Epidermal melanocyte (primary cell): ENCODE results near the gene NEUROD2.

Experiments used
- DNase-seq: peaks from one replicate; pipeline ENCODE4 v3.0.0; 2011; ENCODE audit warnings: low spot score; ENCODE audit not compliant: insufficient read length

Gene NEUROD2

DNA sequence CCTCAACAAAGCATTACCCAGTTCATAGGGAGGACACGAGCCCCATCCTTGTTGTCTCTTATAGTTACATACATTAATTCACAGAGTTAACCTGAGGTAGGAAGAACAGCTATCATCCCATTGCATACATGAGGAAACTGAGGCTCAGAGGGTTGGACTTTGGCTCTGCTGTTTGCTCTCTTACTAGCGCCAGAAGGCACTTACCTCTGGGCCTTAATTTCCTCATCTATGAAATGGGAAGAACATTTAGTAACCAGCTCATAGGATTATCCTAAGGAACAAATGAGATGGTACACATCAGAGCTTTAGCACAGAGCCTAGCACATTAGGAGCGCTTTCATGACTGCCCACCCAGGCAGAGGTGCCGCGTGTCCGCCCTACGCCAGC, 27.6 kb downstream of the NEUROD2 start:
- no peak for DNase-seq

DNA sequence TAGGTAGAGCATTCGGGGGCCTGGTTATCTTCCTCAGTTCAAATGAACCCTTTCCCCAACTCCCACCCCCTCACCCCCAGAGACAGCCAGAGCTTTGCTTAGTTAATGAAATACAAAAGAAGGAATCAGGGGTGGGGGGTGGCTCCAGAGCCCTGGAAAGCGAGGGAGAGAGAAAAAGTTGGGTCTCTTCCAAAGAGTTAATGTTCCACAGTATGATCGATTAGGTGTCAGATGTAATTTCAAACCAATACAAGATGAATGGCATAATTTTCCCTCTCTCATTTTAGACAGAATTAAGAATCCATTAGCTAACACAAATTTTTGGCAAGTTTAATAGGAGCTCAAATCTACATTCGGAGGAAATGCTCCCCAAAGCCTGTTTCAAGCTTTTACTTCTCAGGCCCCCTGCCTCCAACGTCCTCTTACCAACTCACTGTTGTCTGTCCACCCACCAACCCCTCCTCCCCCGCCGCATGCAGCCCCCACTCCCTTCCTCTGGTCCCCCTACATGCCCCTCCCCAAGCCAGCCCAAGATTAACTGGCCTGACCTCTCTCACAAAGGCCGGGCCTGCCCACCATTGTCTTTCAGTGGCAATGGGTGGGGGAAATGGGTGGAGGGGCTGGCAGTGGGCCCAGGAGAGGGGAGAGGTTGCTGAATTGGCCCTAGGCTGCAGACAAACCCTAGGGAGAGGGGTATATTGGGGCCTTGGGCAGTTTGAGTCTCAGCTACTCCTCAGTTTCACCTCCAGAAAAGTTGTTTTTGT, 28.2 kb downstream of the NEUROD2 start:
- no peak for DNase-seq

DNA sequence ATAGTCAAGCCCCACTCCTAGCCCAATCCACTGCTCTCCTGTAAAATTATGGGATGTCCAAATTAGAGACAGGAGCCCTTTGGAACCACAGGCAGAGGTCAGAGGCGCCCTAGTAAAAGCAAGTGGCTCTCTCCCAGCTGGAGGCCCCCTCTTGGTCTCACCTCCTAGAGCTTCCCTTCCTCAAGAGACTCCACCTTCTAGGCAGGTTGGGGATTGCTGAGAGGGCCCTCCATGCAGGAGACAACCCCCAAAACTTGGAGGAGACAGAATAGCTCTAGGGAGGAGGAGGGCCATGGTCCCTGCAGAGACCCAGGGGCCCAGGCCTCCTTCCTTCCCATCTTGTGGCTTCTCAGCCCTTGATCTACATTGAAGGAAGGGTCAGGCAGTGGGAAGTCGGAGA, 29.4 kb downstream of the NEUROD2 start:
- DNase-seq = no peak

DNA sequence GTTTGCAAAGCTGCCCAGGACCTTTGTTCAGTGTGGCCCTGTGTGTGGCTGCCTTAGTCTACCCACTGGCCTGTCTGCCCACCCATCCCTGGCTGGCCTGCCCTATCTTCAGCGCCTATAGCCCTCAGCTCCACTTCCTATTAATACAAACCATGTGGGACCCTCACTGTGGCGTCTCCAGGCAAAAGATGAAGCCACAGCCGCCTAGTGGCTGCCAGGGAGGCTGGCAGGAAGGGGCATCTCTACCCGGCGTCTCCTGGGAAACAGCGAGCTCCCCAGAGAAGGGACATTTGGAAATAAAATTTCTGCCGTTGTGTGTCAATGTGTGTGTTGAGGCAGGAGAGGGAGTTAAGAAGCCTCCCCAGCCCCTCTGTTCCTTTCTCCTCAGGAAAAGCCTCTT, 31.5 kb downstream of the NEUROD2 start:
- no peak for DNase-seq

DNA sequence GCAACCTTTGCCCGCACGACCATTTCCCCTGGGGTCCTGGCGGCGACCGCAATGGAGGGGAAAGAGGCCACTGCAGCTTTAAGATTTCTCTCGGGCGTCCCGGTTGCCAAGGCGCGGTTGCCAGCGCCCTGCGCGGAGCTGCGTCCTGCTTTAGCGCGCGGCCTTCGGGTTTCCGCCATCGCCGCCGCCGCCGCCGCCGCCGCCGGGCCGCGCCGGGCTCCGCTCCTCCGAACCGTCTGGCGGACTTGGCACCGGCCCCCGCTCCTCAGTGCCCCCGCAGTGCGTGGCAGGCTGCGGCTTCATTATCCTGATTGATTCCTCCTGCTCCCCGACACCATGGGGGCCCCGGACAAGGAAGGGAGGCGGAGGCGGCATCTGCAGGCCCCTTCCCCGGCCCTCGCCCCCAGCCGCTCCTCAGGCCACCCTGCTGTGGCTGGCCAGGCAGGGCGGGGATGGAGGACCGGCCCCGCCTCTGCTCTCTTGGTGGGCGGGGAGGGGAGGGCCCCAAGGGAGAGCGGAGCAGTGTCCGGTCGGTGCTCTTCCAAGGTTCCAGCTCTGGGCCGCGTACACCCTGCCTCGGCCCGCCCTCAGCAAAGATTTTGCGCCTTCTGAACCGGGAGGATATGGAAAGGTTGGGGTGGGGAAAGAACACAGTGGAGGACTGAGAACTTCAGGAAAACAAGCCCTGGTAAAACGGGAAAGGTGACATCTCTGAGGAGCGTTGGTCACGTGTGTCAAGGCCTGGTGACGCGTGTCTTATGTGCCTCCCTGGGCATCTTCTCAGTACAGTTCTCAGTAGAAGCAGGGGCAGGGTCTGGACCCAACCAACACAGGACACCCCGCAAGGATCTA, 34.0 kb downstream of the NEUROD2 start:
- peak; percentile 88 for DNase-seq

DNA sequence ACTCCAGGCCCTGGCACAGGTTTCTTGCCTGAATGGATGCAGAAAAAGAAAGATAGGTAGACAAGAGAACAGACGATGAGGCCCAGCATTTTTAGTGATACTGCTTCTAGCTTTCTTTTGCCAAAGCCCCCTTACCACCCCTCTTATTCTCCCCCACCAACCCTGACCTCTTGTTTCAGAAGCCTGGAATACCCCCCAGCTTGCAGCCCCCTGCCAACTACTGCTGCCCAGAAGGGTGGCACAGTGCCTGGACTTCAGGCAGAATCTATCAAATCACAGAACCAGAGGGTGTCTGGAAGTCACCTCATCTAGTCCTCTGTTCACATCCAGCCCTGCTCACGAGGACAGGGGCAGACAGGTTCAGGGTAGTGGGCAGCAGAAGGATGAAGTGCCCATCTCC, 35.6 kb downstream of the NEUROD2 start:
- DNase-seq = no peak

DNA sequence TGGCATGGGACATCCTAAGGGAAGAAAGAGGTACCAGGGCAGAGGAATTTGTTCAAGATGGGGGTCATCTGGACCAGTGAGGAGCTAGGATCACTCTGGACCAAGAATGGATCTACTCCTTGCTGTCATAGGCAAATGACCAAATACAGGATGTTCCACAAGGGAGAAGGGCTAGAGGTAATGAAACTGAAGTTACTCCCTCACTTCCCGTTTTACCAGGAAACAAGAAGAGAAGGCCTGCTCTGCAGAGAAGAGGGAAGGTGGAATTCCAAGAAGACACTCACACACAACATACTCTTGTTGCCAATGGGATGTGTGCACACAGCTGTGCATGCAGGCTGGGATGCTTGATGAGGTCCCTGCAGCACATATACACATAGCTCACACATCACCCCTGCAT, 38.6 kb downstream of the NEUROD2 start:
- no peak for DNase-seq

DNA sequence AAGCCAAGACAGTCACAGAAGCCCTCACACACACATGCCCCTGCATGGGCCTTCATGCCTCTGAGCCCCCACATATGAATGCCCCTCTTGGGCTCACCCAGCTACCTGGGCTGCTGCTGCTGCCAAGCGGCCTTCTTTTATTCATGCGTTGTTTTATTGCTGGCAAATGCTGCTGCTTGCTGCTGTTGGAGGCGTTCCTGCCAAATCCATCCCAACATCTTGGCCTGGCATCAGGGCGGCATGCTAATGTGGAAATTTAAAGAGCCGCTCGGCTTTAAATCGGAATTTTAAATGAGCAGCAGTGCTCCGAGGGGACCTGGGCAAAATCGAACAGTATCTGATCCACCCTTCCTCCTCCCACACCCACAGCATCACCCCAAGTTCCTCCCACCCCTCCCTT, 39.0 kb downstream of the NEUROD2 start:
- no peak for DNase-seq

DNA sequence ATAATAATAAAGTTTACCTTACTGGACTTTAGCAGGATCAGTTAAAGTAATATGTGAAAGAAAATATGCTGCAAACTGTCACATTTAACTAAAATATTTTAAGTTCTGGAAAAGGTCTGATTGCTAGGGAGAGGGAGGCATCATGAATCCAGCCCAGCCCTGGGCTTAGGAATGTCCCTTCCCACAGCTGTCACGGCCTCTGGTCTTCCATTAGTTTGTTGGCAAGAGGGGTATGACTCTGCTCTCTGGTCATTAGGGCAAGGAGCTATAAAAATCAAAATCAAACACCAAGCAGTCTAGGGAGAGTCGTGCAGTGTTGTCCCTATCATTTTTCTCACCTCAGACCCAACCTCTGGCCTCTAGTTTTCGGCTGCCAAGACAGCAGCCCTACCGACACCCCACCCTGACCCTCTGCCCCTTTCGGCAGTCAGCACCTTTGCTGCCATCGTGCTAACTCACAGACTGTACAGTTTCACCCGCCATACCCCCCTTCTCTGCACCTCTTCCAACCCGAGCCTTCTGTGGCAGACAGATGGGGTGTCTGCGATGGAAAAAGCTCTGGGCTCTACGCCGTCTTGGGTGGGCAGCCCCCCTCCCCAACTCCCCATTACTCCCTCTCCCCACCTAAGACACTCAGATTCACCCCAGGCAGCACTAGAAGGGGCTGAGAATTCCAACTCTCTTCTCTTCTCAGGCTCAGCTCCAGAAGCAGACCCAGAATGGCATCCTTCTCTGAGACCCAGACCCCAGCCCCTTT, 41.4 kb downstream of the NEUROD2 start:
- no peak for DNase-seq

DNA sequence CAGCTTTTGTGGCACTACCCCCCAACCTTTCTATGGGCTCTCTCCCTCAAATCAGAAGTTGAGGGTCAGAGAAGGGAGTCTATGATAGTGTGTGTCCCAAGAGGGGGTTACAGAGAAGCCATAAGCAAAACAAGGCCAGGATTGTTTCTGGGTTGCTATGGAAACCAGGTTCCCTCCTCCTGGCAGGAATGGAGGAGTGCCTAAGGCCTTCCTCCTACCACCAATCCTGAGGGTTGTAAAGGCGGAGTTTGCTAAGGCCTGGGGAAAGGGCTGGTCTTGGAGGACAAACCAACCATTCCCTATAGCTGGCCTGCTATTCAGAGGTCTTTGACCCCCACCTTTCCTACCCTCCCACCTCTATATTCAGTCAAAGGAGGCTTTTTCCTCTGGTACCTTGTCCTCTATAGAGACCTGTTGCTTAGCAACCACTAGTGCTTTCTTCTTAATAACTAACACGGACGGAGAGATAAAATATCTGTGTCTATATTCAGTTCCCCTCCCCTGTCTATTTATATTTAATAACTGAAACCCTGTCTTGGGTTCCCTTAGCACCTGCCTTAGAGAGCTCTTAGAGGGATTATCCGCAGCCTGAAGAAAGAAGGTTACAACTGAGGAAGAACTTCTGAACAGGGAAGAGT, 43.4 kb downstream of the NEUROD2 start:
- DNase-seq = no peak

DNA sequence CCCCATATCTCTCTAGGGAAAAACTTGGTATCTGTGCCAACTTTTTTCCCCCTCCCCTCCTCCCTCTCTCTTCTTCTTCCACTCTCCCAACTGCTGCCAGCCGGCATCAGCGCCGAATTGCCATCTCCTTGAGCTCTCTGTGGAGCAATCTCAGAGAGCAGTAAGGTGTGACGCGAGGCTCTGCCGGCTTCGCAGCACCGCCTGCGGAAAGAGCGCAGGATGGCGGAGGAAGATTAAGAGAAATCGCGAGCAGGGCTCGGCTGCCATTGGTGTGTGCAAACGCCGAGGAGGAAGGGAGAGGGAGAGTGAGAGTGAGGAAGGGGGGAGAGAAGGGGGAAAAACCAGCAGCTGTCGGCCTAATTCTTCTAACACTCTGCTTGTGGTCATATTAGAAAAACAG, 44.2 kb downstream of the NEUROD2 start:
- no peak for DNase-seq

DNA sequence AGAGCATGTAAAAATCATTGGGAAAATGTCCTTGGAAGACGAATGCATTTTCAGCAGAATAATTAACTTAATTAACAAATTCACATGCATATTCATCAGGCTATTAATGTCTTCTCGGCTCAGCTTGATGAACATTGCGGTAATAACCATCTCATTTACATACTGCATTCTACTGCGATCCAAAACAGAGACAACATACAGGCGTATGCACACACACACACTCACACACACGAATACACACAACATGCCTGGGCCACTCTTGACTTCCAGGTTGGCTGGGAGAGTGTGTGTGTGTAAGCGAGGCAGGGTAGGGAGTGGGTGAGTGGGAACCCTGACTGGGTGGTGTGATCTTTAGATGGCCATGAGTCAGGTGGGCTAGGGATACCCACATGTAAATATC, 44.7 kb downstream of the NEUROD2 start:
- DNase-seq = no peak

DNA sequence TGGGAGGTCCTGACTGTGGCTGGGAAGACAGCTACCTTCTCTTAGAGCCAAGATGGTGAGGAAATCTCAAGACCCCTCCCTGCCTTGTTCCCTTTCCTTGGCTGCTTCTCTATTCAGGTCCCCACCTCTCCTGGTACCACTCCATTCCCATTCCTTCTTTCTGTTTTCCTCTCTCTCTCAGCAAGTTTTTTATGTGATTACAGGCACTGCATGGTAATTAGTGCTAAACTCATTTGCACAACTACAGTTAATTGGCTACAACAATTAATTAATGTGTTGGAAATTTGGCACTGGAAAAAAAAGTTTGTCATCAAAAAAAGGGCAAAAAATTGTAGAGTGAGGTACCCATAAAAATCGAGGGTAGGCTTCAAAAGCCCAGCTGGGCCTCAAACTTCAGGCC, 45.3 kb downstream of the NEUROD2 start:
- DNase-seq = no peak

DNA sequence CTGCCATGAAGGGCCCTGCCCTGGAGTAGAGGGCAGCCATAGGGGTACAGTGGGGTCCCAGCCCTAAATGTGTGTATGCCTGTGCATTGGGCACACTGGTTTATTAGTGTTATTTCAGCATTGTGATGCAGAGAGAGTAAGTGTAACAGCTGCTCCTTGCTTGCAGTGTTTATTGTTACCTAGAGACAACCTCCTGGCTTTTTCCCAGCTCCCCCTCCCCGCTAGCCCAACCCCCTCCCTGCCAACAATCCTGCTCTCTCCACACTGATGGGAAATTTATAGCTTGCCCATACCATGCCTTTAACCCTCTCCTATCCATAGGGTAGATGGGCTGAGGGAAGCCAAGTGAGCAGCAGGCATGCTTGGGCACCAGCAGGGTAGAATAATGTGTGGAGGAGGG, 51.3 kb downstream of the NEUROD2 start:
- no peak for DNase-seq

DNA sequence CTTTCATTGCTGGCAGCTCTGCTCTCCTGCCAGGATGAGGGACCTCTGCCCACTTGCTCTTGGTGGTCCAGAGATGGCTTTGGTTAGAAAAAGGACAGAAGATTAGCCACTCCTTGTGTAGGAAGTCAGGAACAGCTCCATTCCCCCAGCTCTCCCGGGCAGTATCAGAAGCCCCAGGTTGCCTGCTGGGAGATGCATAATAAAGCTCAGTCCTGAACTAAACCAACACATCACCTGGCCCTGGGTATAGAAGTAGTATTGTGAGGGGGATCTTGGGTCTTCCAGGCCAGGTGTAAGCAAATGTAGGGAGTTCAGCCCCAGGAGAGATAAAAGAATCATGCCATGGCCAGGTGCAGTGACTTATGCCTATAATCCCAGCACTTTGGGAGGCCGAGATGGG, 52.4 kb downstream of the NEUROD2 start:
- DNase-seq = no peak
